HL-60 (cell line): ENCODE measurements around the gene LGR4.

ENCODE experiments used
- POLR2AphosphoS5 ChIP-seq: IDR thresholded peaks from 2 replicates; pipeline ENCODE4 v1.6.1; 2012; ENCODE audit warnings: low read depth
- TF ChIP-seq, protein P1 (sequence below): IDR thresholded peaks from one replicate; pipeline ENCODE4 v1.5.1; 2011; ENCODE audit warnings: low read length, control low read depth, inconsistent platforms; ENCODE audit not compliant: insufficient read depth
- TF ChIP-seq, protein P2 (sequence below): IDR thresholded peaks from 2 replicates; pipeline ENCODE4 v1.6.1; 2012; ENCODE audit warnings: low read depth; ENCODE audit not compliant: insufficient replicate concordance

DNA sequence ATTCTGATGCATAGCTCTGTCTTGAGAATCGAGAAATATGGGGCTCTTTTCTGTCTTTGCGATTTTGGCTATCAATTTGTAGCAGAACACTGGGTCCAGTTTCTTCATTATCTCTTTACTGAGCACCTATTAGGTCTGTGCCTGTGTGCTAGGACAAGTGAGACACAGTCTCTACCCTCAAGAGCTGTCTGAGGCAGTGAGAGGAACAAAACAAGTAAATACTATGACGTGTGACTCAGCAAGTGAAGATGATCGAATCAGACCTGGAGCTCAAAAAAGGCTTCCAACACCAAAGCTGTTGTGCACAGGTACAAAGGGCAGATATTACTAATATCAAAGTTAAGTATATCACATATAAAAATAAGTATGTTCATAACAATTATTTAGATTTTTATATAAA is 52.4 kb downstream of the LGR4 start:
- no peak for TF ChIP-seq POLR2AphosphoS5
- TF ChIP-seq, protein P1, sequence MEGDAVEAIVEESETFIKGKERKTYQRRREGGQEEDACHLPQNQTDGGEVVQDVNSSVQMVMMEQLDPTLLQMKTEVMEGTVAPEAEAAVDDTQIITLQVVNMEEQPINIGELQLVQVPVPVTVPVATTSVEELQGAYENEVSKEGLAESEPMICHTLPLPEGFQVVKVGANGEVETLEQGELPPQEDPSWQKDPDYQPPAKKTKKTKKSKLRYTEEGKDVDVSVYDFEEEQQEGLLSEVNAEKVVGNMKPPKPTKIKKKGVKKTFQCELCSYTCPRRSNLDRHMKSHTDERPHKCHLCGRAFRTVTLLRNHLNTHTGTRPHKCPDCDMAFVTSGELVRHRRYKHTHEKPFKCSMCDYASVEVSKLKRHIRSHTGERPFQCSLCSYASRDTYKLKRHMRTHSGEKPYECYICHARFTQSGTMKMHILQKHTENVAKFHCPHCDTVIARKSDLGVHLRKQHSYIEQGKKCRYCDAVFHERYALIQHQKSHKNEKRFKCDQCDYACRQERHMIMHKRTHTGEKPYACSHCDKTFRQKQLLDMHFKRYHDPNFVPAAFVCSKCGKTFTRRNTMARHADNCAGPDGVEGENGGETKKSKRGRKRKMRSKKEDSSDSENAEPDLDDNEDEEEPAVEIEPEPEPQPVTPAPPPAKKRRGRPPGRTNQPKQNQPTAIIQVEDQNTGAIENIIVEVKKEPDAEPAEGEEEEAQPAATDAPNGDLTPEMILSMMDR = no peak
- TF ChIP-seq, protein P2, sequence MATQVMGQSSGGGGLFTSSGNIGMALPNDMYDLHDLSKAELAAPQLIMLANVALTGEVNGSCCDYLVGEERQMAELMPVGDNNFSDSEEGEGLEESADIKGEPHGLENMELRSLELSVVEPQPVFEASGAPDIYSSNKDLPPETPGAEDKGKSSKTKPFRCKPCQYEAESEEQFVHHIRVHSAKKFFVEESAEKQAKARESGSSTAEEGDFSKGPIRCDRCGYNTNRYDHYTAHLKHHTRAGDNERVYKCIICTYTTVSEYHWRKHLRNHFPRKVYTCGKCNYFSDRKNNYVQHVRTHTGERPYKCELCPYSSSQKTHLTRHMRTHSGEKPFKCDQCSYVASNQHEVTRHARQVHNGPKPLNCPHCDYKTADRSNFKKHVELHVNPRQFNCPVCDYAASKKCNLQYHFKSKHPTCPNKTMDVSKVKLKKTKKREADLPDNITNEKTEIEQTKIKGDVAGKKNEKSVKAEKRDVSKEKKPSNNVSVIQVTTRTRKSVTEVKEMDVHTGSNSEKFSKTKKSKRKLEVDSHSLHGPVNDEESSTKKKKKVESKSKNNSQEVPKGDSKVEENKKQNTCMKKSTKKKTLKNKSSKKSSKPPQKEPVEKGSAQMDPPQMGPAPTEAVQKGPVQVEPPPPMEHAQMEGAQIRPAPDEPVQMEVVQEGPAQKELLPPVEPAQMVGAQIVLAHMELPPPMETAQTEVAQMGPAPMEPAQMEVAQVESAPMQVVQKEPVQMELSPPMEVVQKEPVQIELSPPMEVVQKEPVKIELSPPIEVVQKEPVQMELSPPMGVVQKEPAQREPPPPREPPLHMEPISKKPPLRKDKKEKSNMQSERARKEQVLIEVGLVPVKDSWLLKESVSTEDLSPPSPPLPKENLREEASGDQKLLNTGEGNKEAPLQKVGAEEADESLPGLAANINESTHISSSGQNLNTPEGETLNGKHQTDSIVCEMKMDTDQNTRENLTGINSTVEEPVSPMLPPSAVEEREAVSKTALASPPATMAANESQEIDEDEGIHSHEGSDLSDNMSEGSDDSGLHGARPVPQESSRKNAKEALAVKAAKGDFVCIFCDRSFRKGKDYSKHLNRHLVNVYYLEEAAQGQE = no peak
